Mucosa of descending colon (tissue), 3 donors: ENCODE results near the gene SRD5A1. TPM values are rescaled to one million over a fixed set of nuclear protein-coding genes. Genes with fewer than 3 reads are reported as not detected.

Source experiments
- ATAC-seq: fragments of 200-7000 bp; cut with Tn5 transposase; one replicate; pipeline ENCODE4 v1.9.1; 2020; ENCODE audit warnings: mild to moderate bottlenecking, moderate library complexity
- DNase-seq, 3 donors: peaks; one replicate each; pipeline ENCODE4 v3.0.0-alpha.2; 2020
- H3K36me3 ChIP-seq: fragments of 200-600 bp; one replicate; pipeline ENCODE4 v1.8.0; 2021; ENCODE audit warnings: low read depth, mild to moderate bottlenecking
- H3K4me1 ChIP-seq: fragments of 200-600 bp; one replicate; pipeline ENCODE4 v1.8.0; 2021; ENCODE audit warnings: low read depth, mild to moderate bottlenecking
- H3K4me3 ChIP-seq: fragments of 200-600 bp; one replicate; pipeline ENCODE4 v1.8.0; 2021; ENCODE audit warnings: mild to moderate bottlenecking
- H3K9me3 ChIP-seq: fragments of 200-600 bp; one replicate; pipeline ENCODE4 v1.8.0; 2021; ENCODE audit warnings: mild to moderate bottlenecking
- intact Hi-C, 2 donors: fragments of 100-400 bp; cut with DNase I in 1 of 2; cut with micrococcal nuclease in 1 of 2; formaldehyde crosslinking; loops; one replicate each; pipeline versions ENCODE4 v1.11.0 to v1.11.1; 2022; cut with DNase I, micrococcal nuclease
- total RNA-seq, 3 donors: library from RNA; stranded (reverse); fragmentation: NEBNext Ultra II Directional in 2 of 3; extraction: Animal tissue kit (Norgen Biotek cat#: 25700) in 2 of 3; gene quantifications; one replicate each; pipeline versions ENCODE4 v1.2.1 to v1.2.4, GENCODE V29; 2021 to 2023
- TF ChIP-seq, protein P1 (sequence below): fragments of 200-600 bp; IDR thresholded peaks from one replicate; pipeline ENCODE4 v1.8.0; 2022; ENCODE audit warnings: antibody characterized with exemption, mild to moderate bottlenecking
- donor health status: DM: no; HTN: no; CAD: no; lungs with moderate emphysema.
- donor health status: DM: no; HTN: no; CAD: no.
- donor health status: DM: no; HTN: yes; CAD: no.

The SRD5A1 gene
- total RNA-seq, 3 donors from 2014 or later: 12.7 to 16.2 (median 14.3) TPM

DNA sequence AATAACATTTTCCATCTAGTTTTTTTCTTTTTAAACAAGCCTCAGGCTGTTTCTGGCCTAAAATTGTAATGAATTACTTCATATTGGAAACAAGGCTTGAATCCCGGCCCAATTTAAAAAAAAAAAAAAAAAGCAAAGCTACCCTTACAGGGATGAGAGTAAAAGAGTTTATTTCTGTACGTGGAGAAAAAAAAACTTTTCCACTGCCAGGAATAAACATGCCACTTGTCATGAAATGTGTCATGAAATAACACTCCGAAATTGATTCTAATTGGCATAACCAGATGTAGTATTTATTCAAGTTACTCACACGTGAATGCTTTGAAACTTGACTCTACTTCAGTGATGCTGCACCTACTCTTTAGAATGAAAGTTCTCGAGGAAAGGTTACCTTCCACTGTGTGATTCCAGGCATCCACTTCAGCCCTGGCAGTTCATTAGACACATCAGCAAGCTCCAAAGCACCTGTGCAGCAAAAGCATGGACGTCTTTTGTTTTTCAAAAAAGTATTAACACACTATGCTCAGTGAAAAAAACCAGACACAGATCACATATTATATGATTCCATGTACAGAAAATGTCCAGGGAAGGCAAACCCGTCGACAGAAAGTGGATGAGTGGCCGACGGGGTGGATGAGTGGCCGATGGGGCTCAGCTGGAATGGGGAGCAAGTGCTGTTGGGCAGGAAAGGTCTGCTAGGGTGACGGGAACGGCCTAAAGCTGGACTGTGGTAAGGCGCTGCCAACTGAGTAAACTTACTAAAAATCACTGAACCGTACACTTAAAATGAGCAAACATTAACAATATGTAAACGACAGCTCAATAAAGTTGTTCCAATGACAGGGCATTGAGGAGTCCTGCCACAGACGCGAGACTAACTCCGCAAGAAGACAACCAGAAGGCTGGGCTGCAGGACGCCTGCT, 21.6 kb upstream of the SRD5A1 start:
- H3K36me3 ChIP-seq: peaks cover 7% of the 10 kb centered on the region
- H3K9me3 ChIP-seq: no peaks in the 10 kb centered on the region
- H3K4me3 ChIP-seq: no peak overlapping the region
- DNase-seq (no peak), ATAC-seq (no peak)
- no peaks in the 10 kb centered on the region for H3K4me1 ChIP-seq
- TF ChIP-seq, protein P1, sequence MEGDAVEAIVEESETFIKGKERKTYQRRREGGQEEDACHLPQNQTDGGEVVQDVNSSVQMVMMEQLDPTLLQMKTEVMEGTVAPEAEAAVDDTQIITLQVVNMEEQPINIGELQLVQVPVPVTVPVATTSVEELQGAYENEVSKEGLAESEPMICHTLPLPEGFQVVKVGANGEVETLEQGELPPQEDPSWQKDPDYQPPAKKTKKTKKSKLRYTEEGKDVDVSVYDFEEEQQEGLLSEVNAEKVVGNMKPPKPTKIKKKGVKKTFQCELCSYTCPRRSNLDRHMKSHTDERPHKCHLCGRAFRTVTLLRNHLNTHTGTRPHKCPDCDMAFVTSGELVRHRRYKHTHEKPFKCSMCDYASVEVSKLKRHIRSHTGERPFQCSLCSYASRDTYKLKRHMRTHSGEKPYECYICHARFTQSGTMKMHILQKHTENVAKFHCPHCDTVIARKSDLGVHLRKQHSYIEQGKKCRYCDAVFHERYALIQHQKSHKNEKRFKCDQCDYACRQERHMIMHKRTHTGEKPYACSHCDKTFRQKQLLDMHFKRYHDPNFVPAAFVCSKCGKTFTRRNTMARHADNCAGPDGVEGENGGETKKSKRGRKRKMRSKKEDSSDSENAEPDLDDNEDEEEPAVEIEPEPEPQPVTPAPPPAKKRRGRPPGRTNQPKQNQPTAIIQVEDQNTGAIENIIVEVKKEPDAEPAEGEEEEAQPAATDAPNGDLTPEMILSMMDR: no peak
- intact Hi-C loops: no loop called here

DNA sequence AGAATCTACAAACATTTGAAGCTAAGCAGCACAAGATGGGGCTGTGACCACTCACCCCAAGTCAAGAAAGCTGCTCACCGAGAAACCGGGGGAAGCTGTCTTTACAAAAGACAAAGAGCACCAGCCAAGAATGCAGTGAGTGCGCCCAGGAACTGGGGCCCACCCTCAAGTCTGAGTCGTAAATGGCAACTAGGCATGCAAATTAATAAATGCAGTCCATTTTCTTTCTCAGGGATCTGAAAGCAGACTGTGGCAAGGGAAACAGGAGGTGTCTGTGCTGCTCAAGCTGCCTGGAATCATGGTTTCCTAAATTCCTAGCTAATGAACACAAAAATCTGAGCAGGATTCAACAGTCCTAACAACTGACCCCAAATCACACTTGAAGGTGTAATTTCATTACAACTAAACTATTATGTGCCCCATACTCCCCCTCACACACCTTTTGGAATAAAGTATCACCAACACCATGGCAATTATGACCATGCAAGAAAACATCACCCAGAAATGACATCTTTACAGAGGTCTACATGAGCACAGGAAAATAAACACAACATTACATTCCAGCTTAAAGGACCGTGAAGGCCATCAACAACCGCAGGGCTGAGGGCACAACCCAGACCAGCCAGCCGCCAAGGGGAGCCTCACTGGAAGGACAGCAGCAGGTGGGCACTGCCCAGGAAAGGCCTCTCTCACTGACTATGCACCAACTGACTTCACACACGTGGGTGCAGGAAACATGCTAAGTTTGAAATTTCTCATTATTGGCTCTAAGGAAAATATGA, 18.0 kb upstream of the SRD5A1 start:
- Histone ChIP-seq H3K4me3 (no peak overlapping the region), H3K4me1 (no peaks in the 10 kb centered on the region), H3K9me3 (no peaks in the 10 kb centered on the region), H3K36me3 (no peaks in the 10 kb centered on the region)
- DNase-seq: no peak
- intact Hi-C loops: no loop called here
- TF ChIP-seq, protein P1: no peak
- no peak for ATAC-seq

DNA sequence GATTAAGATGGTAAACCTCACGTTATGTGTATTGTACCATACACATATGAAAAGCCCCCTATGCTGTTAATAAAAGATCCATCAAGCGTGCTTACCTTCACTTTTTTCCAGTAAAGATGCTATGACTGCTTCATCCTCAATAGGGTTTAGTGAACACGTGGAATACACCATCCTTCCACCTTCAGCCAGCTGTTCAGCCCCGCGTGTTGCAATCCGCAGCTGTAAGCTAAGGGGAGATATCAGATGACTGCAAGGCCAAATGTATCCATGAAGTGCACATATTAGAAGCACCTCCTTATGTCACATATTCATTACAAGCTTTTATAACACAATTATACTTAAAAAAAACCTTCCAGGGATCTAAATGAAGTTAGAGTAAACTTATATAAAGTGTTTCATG, 16.6 kb upstream of the SRD5A1 start:
- Histone ChIP-seq H3K4me1 (no peaks in the 10 kb centered on the region), H3K9me3 (no peaks in the 10 kb centered on the region), H3K36me3 (no peaks in the 10 kb centered on the region), H3K4me3 (no peak overlapping the region)
- intact Hi-C loops: no loop called here
- DNase-seq: no peak
- TF ChIP-seq, protein P1: no peak
- no peak for ATAC-seq

DNA sequence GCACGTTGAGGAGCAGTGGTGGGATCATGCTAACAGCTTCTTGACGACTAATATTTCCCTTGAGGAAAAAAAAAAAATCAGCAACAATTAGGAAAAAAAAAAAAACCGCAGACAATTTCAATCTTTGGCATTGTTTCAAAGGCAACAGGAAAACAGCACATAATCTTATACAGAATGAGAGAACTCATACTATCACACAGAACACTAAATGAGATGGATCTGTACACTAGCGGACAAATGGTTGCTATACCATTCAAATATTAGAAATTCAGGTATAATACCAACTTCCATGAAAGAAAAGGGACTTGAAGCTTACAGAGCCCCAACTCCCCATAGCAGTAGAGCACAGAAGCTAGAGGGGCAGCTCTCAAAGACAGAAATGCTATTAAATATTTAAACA, 10.0 kb upstream of the SRD5A1 start:
- H3K36me3 ChIP-seq: no peaks in the 10 kb centered on the region
- no peak for ATAC-seq
- no peaks in the 10 kb centered on the region for H3K9me3 ChIP-seq
- DNase-seq: no peak
- TF ChIP-seq, protein P1: no peak
- H3K4me1 ChIP-seq: no peaks in the 10 kb centered on the region
- intact Hi-C loops: no loop called here
- no peak overlapping the region for H3K4me3 ChIP-seq

DNA sequence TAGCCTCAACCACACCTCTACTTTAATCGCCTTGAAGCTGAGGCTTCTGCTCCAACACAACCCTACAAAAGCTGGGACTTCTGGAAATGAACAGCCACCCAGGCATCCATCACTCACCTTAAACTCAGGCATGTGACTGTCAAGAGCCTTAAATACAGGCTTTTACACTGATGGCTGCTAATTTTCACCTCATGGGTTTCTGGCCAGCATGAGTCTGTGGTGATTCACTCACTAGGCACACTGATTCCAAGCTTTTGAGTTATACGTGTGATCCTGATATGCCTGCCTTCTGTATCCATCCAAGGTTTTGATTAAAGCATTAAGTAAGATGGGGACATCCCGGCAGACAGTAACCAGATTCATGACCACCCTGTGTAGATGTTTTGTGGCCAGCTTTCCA, 9.3 kb upstream of the SRD5A1 start:
- no peaks in the 10 kb centered on the region for H3K9me3 ChIP-seq
- H3K4me1 ChIP-seq: no peaks in the 10 kb centered on the region
- H3K4me3 ChIP-seq: no peak overlapping the region
- no peaks in the 10 kb centered on the region for H3K36me3 ChIP-seq
- TF ChIP-seq, protein P1: no peak
- intact Hi-C loops: no loop called here
- no peak for ATAC-seq
- DNase-seq: no peak
